SJCRH30 (cell line): ENCODE data around the gene SIDT2. TPM values are rescaled to one million over a fixed set of nuclear protein-coding genes. Genes with fewer than 3 reads are reported as not detected.
A peak's percentile ranks its signal among the peaks of the same experiment; 100 is the strongest.

Source experiments
- DNase-seq, 2 experiments: peaks; one replicate each; pipeline ENCODE4 v3.0.0-alpha.2; 2015 to 2020
- H3K27ac ChIP-seq: fragments of 250-450 bp; sonication (Bioruptor Pico); 2 replicates; pipeline ENCODE4 v1.5.1; 2020; ENCODE audit warnings: mild to moderate bottlenecking, moderate library complexity
- H3K27me3 ChIP-seq: fragments of 250-450 bp; sonication (Bioruptor Pico); 2 replicates; pipeline ENCODE4 v1.5.1; 2020; ENCODE audit warnings: mild to moderate bottlenecking, moderate library complexity
- H3K36me3 ChIP-seq: fragments of 250-450 bp; sonication (Bioruptor Pico); 2 replicates; pipeline ENCODE4 v1.5.1; 2020; ENCODE audit warnings: mild to moderate bottlenecking, moderate library complexity
- H3K4me1 ChIP-seq: fragments of 250-450 bp; sonication (Bioruptor Pico); 2 replicates; pipeline ENCODE4 v1.5.1; 2020; ENCODE audit warnings: mild to moderate bottlenecking, moderate library complexity
- H3K4me3 ChIP-seq: fragments of 250-450 bp; sonication (Bioruptor Pico); 2 replicates; pipeline ENCODE4 v1.5.1; 2020; ENCODE audit warnings: mild to moderate bottlenecking, moderate library complexity
- H3K9me3 ChIP-seq: fragments of 250-450 bp; sonication (Bioruptor Pico); replicated peaks from 2 replicates; pipeline ENCODE4 v1.5.1; 2020; ENCODE audit warnings: mild to moderate bottlenecking, moderate library complexity
- total RNA-seq: library from RNA; depleted of rRNA; stranded (reverse); fragments of >200 nt; shearing (Covaris generic); gene quantifications from 2 replicates; pipeline ENCODE4 v1.2.3, GENCODE V29; 2014

The SIDT2 gene
- total RNA-seq, 1 experiment from 2014 or later: 13.7 TPM

DNA sequence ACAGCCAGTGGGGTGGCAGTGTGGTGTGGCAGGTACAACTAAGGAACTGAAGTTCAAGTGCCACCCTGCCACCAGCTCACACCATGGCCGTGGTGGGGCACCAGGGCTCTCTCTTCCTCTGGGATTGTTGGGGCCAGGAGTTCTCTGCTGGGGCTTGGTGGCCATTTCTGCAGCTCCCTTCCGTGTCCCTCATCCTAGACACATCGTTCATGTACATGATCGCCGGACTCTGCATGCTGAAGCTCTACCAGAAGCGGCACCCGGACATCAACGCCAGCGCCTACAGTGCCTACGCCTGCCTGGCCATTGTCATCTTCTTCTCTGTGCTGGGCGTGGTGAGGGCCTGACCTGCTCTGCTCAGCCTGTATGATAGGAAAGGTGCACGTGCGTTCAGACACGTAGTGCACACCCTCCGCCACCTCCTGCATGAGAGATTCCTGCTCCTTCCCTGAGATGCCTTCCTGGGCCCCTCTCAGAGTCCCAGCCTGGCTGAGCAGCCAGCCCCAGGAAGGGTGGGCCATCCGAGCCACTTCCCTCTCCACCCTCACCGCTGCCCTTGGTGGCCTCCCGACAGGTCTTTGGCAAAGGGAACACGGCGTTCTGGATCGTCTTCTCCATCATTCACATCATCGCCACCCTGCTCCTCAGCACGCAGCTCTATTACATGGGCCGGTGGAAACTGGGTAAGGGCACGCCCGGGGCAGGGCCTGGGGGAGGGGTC is 13.3 kb downstream of the SIDT2 start:
- Histone ChIP-seq H3K4me3 (no peak overlapping the region), H3K27ac (no peak overlapping the region), H3K36me3 (no peaks in the 10 kb centered on the region), H3K9me3 (no peaks in the 10 kb centered on the region), H3K4me1 (no peaks in the 10 kb centered on the region), H3K27me3 (no peaks in the 10 kb centered on the region)
- DNase-seq: no peak

DNA sequence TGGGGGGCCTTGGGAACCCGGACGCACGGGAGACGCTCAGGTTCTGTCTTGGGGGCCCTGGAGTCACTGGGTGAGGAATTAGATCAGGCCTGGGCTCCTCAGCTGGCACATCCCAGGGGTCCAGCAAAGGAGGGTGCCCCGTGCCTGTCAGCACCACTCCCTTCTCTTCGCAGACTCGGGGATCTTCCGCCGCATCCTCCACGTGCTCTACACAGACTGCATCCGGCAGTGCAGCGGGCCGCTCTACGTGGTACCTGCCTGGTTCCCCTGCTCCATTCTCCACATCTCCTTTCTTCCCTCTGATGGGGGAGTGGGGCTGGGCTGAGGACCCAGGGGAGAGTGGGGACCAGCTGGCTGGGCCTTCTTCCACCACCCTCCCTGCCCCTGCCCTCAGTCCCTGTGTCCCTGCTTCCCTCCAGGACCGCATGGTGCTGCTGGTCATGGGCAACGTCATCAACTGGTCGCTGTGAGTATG is 13.9 kb downstream of the SIDT2 start:
- H3K27ac ChIP-seq: no peak overlapping the region
- no peaks in the 10 kb centered on the region for H3K9me3 ChIP-seq
- no peaks in the 10 kb centered on the region for H3K4me1 ChIP-seq
- no peak for DNase-seq
- H3K4me3 ChIP-seq: no peak overlapping the region
- H3K27me3 ChIP-seq: no peaks in the 10 kb centered on the region
- H3K36me3 ChIP-seq: no peaks in the 10 kb centered on the region

DNA sequence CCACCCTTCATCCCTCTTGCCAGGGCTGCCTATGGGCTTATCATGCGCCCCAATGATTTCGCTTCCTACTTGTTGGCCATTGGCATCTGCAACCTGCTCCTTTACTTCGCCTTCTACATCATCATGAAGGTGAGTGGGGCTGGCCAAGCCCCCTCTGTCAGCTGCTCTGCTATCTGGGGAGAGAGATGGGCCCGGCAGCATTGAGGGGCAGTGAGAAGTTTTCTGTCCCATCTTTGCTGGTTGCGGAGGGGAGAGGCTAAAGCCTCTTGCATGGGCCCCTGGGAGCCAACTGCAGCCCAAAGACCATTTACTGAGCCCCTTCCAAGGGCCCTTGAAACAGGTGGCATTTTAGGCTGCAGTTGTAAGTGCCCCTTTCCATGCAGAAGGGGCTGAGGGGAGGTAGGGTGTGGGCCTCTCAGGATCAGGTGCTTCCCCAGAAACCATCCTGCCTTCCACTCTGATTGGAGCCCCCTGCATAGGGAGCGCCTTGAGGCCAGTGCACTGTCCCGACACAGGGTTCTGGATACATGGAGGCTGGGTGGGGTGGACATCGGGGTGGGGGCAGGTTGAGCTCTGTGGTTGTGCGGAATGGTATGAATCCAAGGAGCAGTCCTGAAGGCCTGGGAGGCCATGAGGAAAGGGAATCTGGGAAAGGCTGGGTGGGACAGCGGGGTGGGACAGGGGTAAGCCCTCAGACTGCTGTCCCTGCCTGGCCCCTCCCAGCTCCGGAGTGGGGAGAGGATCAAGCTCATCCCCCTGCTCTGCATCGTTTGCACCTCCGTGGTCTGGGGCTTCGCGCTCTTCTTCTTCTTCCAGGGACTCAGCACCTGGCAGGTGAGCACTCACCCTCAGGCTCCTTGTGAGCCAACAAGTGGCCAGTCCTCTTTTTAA is 14.8 kb downstream of the SIDT2 start:
- Histone ChIP-seq H3K4me3 (no peak overlapping the region), H3K4me1 (no peaks in the 10 kb centered on the region), H3K36me3 (no peaks in the 10 kb centered on the region), H3K9me3 (no peaks in the 10 kb centered on the region), H3K27me3 (no peaks in the 10 kb centered on the region), H3K27ac (no peak overlapping the region)
- DNase-seq: no peak

DNA sequence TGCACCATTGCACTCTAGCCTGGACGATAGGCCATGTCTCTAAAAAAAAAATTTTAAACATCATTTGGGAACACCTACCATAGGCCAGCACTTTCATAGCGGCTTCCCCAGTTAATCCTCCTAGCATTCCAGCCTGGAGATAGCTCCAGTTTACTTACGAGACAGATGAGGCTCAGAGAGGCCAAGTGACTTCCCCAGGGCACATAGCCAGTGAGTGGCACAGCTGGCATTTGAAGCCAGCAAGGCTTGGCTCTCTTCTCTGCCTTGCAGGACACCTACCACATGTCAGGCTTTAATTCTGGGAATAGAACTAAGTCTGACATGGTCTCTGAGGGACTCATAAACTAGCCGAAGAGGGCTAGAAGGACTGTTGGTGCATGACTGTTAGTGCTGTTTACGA is 15.7 kb downstream of the SIDT2 start:
- Histone ChIP-seq H3K27me3 (no peaks in the 10 kb centered on the region), H3K27ac (no peak overlapping the region), H3K36me3 (no peaks in the 10 kb centered on the region), H3K4me1 (no peaks in the 10 kb centered on the region), H3K4me3 (no peak overlapping the region), H3K9me3 (no peaks in the 10 kb centered on the region)
- no peak for DNase-seq

DNA sequence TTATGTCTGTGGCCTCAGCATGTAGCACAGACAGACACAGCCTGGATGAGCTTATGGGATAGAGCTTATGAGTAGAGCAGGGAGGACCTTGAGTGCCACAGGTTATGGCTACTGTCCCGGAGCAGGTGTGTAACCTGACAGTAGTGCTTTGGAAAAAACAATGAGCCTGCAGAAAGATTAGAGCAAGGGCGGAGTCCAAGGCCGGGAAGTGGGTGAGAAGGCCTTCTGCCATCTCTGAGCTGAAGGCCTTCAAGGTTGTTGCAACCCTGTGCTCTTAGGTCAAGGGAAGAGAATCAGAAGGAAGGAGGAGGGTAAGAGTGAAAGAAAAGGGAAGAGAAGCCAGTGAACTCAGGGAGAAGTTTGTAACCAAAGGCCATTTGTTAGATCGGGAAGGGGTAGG is 16.7 kb downstream of the SIDT2 start:
- Histone ChIP-seq H3K4me1 (no peaks in the 10 kb centered on the region), H3K4me3 (no peak overlapping the region), H3K27me3 (no peaks in the 10 kb centered on the region), H3K27ac (no peak overlapping the region), H3K9me3 (no peaks in the 10 kb centered on the region), H3K36me3 (no peaks in the 10 kb centered on the region)
- DNase-seq: no peak

DNA sequence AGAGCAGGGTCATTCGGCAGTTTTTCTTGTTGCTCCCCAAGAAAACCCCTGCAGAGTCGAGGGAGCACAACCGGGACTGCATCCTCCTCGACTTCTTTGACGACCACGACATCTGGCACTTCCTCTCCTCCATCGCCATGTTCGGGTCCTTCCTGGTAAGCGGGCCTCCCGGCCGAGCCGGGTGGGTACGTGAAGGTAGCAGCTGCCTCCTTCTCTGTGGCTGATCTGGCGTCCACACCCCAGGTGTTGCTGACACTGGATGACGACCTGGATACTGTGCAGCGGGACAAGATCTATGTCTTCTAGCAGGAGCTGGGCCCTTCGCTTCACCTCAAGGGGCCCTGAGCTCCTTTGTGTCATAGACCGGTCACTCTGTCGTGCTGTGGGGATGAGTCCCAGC is 17.2 kb downstream of the SIDT2 start:
- no peak for DNase-seq
- no peaks in the 10 kb centered on the region for H3K36me3 ChIP-seq
- H3K9me3 ChIP-seq: no peaks in the 10 kb centered on the region

DNA sequence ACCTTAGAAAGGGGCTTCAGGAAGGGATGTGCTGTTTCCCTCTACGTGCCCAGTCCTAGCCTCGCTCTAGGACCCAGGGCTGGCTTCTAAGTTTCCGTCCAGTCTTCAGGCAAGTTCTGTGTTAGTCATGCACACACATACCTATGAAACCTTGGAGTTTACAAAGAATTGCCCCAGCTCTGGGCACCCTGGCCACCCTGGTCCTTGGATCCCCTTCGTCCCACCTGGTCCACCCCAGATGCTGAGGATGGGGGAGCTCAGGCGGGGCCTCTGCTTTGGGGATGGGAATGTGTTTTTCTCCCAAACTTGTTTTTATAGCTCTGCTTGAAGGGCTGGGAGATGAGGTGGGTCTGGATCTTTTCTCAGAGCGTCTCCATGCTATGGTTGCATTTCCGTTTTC is 18.5 kb downstream of the SIDT2 start:
- Histone ChIP-seq H3K9me3 (no peaks in the 10 kb centered on the region), H3K4me3 (no peak overlapping the region)
- no peak for DNase-seq

More for the DNA sequence above, 17.2 kb downstream of the SIDT2 start:
- no peak overlapping the region for H3K27ac ChIP-seq
- no peak overlapping the region for H3K4me3 ChIP-seq
- no peaks in the 10 kb centered on the region for H3K4me1 ChIP-seq
- H3K27me3 ChIP-seq: no peaks in the 10 kb centered on the region

DNA sequence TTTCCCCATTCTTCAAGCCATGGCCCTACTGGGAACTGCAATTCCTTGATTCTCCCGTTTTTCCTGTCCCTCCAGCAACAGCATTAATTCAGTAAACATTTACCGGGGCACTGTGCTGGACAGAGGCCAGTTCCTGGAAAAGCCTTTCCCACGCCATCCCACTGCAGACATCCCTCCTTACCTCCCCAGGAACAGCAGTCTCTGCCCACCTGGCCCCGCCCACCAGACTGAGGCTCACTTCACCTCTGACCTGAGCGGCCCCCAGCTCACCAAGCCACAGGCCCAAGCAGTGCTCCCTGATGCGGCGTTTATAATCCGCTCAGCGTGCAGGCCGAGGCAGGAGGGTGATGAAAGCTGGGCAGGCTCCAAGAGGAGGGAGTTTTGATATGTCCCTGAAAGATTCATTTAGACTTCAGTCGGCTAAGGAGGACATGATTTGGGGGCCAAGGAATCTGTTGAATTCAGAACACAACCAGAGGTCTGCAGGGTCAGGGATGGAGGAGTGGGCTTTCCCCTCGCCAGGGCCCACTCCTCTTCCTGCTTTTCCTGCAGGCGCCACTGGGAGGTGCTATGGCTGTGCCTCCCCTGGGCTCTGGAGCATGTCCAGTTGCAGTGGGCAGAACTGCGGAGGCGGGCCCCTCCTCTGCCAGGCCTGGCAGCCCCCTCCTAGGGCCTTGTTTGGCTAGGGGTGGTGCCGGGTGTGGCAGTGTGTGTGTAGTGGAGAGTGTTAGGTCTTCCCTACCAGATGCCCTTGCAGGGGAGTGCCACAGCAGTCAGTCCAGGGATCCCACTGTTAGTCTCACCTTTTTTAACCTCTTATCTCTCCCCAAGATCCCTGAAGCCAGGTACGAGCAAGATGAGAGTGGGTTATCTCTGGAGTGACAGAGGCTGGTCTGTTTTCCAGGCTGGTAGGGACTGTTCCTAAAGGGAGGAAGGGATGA is 19.2 kb downstream of the SIDT2 start:
- Histone ChIP-seq H3K4me1 (no peaks in the 10 kb centered on the region), H3K27me3 (no peaks in the 10 kb centered on the region), H3K36me3 (no peaks in the 10 kb centered on the region), H3K4me3 (no peak overlapping the region), H3K9me3 (no peaks in the 10 kb centered on the region), H3K27ac (no peak overlapping the region)
- no peak for DNase-seq

More for the DNA sequence above, 18.5 kb downstream of the SIDT2 start:
- no peaks in the 10 kb centered on the region for H3K36me3 ChIP-seq
- no peaks in the 10 kb centered on the region for H3K27me3 ChIP-seq
- H3K4me1 ChIP-seq: no peaks in the 10 kb centered on the region
- no peak overlapping the region for H3K27ac ChIP-seq

DNA sequence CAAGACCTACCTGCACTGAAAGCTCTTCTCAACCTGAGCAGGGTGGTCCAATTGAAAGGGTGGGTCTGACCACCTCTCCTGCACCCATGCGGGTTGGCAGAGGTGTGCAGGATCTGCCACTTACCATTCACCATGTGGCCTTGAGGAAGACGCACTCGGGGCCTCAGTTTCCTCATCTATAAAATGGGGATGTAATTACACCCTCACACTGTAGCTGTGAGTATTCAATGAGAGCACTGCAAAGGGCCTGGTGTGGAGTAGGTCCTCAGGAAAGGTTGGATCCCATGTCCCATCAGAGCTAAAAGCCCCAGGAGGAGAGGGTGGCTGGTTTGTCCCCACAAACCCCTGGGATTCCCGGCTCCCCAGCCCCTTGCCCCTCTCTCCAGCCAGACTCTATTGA is 20.1 kb downstream of the SIDT2 start:
- no peaks in the 10 kb centered on the region for H3K27me3 ChIP-seq
- H3K4me3 ChIP-seq: peak overlapping the region; percentile 33
- H3K9me3 ChIP-seq: no peaks in the 10 kb centered on the region
- H3K27ac ChIP-seq: no peak overlapping the region; the same call in 1 of the 2 replicates
- no peaks in the 10 kb centered on the region for H3K4me1 ChIP-seq
- no peaks in the 10 kb centered on the region for H3K36me3 ChIP-seq
- DNase-seq: no peak

DNA sequence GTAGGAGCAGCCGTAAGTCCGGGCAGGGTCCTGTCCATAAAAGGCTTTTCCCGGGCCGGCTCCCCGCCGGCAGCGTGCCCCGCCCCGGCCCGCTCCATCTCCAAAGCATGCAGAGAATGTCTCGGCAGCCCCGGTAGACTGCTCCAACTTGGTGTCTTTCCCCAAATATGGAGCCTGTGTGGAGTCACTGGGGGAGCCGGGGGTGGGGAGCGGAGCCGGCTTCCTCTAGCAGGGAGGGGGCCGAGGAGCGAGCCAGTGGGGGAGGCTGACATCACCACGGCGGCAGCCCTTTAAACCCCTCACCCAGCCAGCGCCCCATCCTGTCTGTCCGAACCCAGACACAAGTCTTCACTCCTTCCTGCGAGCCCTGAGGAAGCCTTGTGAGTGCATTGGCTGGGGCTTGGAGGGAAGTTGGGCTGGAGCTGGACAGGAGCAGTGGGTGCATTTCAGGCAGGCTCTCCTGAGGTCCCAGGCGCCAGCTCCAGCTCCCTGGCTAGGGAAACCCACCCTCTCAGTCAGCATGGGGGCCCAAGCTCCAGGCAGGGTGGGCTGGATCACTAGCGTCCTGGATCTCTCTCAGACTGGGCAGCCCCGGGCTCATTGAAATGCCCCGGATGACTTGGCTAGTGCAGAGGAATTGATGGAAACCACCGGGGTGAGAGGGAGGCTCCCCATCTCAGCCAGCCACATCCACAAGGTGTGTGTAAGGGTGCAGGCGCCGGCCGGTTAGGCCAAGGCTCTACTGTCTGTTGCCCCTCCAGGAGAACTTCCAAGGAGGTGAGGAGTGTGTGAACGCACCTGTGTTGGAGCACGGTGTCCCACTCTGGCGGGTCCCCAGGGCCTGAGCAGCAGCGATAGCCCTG is 20.7 kb downstream of the SIDT2 start, which contains the start of gene TAGLN:
TAGLN (plus strand) TSS at position 318 of the 863 bp plus-strand sequence. CDS start 3,644 bp downstream, outside the sequence.
- Histone ChIP-seq H3K36me3 (no peaks in the 10 kb centered on the region), H3K27ac (peak within 1 kb of the TSS; percentile 15; the same call in 1 of the 2 replicates), H3K9me3 (no peaks in the 10 kb centered on the region), H3K4me1 (no peaks in the 10 kb centered on the region), H3K4me3 (peak within 1 kb of the TSS; percentile 33), H3K27me3 (no peaks in the 10 kb centered on the region)
- DNase-seq: peak; percentile 32 to 44

DNA sequence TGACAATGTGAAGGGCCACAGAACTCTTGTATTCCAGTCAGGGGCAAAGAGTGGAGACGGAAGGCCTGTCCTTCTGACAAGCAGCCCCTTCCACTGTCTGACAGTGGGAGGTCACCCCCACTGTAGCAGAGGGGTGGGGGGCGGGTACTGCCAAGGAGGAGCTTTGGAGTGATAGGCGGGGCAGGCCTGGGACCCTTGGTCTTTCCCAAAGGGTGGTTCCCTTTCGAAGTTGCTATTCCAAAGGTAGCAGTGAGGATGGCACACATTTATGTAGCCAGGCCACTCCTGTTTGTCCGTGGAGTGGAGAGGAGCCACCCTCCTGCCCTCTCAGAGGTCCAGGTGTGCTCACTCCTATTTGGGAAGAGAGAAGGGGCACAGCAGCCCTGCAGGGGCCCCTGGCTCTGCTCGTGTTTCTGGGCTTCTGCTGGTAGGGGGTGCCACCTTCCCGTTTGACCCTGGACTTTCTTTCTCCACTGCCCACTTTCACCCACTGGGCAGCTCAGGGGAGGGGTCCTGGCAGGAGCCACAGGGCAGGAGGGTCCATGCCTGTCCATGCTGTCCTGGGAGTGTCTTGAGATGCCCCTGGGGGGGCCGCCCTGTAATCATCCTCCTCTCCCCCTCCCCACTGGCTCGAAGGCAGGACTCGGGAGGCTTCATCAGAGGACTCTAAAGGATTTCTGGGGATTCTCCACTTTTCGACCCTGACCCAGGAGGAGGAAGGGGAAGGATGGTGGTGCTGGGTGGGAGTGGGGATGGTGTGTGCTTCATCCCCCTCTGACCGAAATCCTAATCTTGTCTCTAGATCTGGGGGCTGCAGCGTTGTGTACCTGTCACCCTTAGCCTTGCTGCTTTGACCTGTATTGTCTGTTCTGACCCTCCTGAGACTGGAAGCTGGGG is 21.6 kb downstream of the SIDT2 start:
- H3K27me3 ChIP-seq: no peaks in the 10 kb centered on the region

DNA sequence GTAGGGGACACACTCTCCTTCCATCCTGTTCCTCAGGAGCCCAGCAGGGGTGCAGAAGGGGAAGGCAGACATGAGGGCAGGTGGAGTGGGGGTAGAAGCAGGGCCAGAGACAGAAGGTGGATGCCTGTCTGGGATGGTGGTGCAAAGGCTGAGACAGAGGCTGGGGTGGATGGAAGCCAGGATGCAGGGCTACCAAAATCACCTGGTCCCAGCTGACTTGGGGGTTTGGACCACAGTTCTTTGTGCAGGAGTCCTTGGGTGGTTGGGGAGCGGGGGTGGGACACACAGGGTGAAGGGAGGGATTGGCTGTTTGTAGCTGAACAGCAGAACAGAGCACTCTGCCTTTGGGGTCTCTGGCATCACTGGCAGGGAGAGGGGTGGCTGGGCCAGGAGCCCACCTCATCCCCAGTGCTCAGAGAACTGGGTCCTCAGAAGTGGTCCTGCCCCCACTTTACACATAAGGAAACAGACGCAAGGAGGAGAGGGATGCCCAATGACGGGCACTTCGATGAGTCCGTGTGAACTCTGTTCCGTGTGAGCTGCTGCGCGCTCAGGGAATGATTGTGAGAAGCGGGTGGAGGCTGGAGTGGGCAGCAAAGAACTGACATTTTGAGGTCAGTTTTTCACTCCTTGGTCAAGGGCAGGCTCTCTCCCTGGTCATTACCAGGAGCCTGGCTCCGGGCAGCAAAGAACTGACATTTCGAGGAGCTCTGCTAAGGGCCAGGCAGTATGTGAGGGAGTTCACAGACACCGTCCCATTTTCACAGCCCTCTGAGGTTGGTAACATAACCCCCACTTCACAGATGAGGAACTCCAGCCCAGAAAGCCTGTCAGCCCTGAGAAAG is 22.5 kb downstream of the SIDT2 start:
- Histone ChIP-seq H3K36me3 (no peaks in the 10 kb centered on the region), H3K4me3 (no peak overlapping the region), H3K4me1 (no peaks in the 10 kb centered on the region), H3K27me3 (no peaks in the 10 kb centered on the region), H3K9me3 (no peaks in the 10 kb centered on the region), H3K27ac (no peak overlapping the region)
- no peak for DNase-seq

More for the DNA sequence above, 21.6 kb downstream of the SIDT2 start:
- no peak for DNase-seq
- H3K27ac ChIP-seq: no peak overlapping the region
- H3K4me3 ChIP-seq: no peak overlapping the region
- no peaks in the 10 kb centered on the region for H3K4me1 ChIP-seq
- no peaks in the 10 kb centered on the region for H3K36me3 ChIP-seq
- H3K9me3 ChIP-seq: no peaks in the 10 kb centered on the region
